HG03354 (cell line): ENCODE measurements around the gene PRPS1.
"Not testable (repeated sequence)": the region's sequence is repeated elsewhere in the genome, so short reads cannot be mapped to it uniquely, and the experiment has no call there.

Experiments used
- ATAC-seq: cut with Tn5 transposase; IDR thresholded peaks from one replicate; pipeline ENCODE4 v1.9.1; 2021; ENCODE audit warnings: mild to moderate bottlenecking; ENCODE audit not compliant: unreplicated experiment, poor library complexity, severe bottlenecking

PRPS1 gene

DNA sequence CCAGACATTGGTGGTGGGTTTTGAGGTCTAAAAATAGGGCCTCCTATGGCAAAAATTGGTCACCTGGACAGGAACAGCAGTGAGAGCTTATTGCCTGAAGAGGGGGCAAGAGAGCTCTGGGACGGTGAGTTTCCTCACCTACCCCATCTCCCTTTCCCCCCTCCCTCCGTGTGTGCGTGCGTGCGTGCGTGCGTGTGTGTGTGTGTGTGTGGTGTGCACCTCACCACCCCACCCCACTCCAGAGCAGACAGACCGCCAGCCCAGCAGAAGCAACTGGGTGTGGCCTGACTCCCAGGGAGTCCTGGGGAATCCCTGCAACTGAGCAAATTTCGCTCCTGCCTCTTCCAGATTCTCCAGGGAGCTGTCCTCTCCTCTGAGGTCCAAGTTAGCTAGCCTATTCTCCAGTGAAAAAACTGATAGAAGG is 44.7 kb downstream of the PRPS1 start:
- peak; percentile 27 for ATAC-seq

DNA sequence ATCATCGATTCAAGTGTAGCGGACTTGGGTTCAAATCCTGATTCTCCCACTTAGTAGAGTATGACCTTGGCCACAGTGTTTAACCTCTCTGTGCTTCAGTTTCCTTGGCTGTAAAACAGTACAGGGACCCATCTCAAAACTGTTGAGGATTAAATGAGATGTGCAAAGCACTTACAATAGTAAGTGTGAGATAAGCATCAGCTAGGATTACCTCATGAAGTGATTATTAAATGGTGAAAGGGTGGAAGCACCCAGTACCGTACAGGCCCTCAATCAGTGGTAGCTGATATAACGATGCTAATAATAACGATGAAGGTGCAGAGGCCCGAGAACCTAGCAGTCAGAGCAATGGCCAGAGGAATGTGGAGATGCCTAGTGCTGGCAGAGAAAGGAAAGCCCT is 45.1 kb downstream of the PRPS1 start:
- peak; percentile 8 for ATAC-seq

DNA sequence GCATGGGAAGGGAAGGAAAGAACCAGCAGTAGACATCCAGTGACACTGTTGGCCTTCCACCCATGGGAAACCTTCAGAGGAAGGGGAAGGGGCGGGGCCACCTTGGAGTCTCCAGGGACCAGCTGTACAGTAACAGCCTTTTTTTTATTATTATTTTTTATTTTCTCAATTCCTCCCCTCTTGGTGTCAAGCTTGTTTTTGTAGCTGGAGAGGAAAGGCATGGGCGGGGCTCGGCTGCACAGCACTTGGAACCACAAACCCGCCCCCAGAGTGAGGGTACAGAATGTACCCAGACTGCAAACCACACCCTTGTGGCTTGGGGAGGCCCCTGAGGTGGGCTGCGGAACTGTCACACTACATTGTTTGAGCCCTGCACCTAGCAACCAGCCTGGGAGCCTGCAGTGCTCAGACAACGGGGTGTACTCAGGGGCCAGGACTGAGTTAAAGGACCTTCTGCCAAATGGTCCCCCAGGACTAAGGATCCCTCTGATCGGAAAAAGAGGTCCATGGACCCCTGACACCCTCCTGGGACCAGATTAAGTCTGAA is 45.7 kb downstream of the PRPS1 start:
- peak; percentile 84 for ATAC-seq

DNA sequence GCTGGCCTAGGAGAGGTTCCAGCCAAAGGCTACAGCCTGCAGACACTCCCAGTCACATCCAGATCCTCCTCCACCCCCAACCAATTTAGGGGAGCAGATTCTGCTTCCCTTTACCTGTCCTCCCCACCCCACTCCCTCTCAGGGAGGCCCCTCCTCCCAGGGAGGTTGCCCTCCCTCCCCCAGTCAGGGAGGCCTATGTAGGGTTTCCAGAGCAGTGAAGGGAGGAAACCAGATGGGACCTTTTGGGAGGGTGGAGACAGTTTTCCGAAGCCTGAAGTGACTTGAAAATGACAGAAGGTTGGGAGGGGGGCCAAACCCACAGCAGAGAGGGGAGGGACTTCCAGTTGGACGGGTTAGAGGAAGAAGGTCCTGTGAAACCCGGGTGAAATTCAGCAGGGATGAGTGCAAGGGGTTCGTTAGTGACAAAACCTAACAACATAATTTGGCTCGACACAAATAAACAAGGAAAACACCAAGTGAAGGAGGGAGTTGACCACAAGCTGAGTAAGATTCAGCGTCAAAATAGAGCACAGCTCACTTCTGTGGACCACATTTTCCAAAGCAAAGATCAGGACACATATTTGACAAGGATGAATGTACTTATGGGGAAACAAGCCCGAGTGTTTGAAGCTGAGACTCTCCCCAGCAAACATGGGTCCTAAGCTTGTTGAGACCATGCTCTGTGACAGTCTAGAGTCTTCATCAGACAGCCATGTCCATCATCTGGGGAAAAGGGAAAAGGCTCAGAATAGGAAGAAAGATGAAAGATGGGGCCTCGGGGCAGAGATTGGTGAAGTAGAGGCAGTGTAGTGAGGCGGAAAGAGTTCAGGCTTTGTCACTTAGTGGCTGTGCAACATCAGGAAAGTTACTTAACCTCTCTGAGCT is 46.4 kb downstream of the PRPS1 start:
- peak; percentile 17 for ATAC-seq

DNA sequence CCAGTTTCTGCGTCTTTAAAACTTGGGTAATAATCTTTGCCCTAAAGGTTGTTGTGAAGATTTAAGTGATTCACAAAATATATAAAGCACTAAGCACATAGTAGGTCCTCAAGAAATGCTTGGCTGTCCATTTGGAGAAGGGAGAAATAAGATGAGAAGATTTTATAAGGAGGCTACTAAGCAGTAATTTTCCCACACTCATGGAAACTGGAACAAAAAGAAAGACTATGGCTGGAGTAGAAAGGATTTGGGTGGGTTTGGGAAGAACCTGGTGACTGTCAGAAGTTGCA is 47.0 kb downstream of the PRPS1 start:
- ATAC-seq: no peak

DNA sequence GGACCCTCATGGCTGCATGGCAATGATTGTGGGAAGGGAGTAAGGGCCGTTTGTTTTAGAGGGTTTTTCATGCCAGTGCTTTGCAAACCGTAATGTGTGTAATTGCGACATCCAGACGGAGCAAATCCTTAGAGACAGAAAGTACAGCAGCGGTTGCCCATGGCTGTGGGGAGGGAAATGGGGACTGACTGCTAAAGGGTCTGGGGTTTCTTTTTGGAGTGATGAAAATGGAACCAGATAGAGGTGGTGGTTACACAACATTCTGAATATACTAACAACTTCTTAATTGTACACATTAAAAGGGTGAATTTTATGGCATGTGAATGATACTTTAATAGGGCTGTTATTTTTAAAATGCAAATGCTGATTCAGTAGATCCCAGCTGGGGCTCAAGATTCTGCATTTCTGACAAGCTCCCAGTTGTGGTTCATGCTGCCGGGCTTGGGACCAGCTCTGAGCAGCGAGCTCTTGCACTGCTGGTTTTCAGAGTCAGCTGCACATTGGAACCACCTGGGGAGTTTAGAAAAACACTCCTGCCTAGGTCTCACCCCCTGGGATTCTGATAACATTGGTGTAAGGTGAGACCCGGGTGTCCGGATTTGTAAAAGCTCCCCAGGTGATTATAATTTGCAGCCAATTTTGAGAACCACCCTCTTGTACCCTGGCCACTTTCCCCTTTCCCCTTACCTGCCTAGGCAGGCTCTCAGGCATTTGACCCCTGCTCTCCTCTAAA is 47.7 kb downstream of the PRPS1 start:
- no peak for ATAC-seq

DNA sequence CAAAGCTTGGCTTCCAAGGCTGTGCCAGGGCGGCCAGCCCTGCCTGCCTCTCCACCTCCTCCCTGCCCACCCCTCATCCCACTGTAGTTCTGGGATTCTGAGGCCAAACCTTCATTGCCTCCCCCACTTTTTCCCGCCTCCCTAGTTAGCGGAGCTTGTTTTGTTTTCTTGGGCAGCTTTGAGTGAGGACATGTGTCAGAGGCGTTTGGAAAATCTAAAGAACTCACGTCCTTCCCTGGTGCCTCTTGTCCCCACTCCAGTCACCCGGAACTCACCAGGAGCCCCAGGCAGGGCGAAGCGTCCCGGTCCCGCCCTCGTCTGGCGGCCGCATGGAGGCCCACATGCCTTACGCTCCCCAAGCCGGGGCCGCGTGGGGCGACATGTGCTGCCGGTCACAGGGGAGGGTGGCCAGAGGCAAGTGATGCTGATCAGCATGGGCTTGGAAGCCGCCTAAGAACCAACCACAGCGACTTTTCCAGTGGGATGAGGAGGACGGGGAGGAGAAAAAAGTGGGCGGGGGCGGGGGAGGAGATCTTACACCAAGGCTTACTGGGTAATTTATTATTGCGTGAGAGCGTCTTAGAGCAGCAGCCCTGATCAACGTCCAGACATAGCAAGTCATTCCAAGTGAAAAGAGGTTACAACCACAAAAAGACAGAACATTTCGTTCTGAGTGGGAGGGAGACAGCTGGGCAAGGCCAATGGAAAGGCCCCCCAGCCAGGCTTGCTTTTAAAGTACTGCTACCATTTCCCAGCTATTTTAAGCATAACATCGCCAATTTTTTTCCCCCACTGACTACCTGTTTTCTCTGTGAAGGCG is 48.5 kb downstream of the PRPS1 start:
- peak; percentile 22 for ATAC-seq

DNA sequence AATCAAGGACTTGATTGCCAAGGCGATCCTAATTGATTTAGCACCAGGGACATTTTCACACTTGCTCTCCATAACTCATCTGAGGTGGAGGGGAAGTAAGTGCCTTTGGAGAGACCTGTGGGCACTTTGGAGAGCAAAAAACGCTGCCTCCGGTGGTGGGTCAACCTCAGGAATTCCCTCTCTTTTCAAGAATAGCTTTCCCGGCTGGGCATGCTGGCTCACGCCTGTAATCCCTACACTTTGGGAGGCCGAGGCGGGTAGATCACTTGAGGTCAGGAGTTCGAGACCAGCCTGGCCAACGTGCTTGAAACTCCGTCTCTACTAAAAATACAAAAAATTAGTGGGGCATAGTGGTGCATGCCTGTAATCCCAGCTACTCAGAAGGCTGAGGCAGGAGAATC is 49.2 kb downstream of the PRPS1 start:
- no peak for ATAC-seq

DNA sequence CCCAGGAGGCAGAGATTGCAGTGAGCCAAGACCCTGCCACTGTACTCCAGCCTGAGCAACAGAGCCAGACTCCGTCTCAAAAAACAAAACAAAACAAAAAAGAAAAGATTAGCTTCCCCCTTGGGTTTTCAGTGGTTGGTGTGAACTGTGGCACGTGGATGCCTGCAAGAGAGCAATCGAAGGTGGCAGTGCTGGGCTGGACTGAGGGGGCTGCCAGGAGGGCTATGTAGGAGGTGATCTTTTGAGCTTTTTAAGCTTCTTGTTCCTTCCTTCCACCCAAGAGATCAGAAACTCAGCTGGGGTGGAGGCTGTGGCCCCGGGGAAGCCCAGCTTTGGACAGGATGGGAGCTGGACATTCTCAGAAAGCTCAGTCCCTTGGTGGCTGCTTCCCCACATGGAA is 49.6 kb downstream of the PRPS1 start:
- no peak for ATAC-seq

DNA sequence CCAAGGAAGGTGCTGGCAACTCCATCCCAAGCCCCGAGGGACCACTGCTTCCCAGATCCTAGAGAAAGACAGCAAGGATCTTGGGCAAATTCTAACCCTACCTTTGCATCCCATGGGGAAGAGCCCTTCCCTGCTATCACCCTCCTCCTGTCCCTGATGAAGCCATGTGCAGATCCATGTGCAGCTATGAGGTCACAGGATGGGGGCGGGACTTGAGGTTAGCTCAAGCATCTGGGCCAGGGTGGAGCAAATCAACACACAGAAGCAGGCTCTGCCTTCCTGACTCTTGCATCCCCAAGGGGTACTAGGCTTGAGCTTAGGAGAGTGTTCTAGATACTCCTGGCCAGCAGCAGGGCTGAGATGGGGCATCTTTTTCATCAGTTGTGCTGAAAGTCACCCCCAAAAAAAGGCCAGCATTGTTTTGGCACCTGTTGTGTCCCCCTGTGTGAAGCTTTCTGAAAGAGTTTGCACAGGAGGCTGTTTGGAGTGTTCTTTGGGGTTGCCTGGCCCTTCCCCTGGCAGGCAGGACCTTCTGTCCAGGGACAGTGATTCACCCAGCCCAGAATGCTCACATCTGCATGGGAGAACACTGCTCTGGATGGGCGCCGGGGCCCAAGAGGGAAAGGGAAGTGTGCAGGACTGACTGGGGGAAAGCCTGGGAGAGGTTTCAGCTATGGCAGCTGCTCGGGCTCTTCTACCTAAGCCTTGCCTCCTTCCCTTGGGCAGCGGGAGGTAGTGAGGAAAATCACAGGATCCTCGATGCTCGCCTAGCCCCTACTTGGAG is 50.8 kb downstream of the PRPS1 start:
- ATAC-seq: peak; percentile 30

DNA sequence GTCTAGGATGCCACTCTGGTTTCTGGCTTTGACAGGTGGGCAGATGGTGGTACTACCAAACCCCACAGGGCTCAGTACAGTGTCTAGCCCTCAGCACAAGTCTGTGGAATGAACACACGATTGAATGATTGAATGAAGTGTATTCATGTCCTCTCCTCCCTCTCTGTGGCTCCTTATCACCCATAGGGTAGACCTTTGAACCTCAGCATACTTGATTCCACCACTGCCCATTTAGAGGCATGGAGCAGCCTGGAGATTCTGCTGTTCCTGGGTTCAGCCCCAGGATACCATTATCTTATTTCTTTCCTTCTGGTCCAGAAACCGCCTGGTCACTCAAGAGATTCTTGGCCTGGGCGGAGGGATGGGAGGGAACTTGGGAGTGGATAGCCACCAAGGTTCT is 53.9 kb downstream of the PRPS1 start:
- ATAC-seq: no peak

DNA sequence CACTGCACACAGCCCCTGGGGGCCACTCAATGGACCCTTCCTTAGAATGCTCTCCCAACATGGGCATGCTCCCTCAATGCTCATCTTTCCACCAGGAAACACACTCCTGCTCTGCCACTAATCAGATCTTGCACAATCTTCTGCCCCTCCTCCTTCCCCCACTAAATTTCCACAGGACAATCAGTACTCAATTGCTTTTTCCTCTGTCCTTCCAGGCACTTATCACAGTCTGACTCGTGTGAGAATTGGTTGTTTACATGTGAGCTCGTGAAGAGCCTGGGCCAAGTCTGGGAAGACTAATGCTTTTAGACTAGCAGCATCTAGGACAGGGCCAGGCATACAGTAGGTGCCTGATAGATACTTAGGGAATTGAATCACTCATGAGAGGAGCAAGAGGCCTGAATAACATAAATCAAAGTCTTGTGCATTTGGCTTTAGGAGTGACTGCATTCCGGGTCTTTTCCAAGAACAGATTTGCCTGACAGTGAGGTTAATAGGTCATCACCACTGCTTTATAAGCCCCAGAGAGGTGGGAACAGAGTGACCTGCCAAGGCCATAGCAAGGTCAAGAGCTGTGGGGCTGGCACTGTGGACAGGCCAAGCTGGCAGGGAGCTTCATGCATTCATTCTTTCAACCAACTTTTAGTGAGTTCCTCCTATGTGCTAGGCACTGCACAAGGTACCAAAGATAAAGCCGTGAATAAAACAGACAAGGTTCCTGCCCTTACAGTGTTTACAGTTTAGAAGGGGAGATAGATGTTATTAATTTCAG is 55.0 kb downstream of the PRPS1 start:
- no peak for ATAC-seq

DNA sequence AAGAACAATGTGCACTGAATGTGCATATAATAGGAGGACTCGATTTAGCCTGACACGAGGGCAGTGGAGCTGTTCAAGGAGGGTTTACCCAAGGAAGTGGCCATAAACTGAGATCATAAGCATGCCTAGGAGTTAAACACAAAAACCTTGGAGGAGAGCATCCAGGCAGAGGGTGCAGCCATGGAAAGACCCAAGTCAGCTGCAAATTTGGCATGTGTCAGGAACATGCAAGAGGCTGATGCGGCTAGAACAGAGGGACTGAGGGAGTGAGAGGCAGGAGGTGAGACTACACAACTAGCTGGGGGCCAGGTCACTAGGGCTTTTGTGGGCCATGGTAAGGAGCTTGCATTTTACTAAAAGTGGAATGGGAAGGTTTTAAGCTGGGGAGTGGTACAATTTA is 55.6 kb downstream of the PRPS1 start:
- ATAC-seq: no peak

DNA sequence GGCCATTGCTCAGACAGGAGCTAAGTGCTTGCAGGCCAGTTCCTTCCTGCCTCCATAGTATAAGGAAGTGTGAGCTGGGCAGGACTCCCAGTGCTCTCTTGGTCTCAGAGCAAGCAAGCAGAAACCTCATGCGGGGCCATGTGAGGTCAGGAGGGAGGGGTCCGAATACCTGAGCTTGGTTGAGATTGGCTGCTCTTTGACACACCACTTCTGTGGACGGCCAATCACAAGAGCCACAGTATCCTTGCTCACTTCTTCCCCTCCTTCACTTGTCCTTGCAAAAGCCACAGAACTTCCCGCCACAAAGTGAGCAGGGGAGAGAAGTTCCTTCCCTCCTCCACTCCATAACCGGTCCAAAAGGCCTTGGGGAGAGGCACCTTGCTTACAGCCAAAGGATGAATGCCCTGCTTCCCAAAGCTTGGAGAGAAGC is 56.7 kb downstream of the PRPS1 start:
- ATAC-seq: peak; percentile 95

DNA sequence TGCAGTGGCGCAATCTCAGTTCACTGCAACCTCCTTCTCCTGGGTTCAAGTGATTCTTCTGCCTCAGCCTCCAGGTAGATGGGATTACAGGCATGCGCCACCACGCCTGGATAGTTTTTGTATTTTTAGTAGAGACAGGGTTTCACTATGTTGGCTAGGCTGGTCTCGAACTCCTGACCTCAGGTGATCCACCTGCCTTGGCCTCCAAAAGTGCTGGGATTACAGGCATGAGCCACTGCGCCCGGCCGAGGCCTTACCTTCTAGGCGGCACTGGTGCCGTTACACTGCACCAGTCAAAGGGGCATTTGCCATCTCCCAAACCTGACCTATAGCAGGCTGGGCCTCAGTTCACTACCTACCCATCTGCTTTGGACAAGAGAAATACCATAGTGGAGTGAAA is 57.3 kb downstream of the PRPS1 start:
- not testable (repeated sequence) for ATAC-seq

DNA sequence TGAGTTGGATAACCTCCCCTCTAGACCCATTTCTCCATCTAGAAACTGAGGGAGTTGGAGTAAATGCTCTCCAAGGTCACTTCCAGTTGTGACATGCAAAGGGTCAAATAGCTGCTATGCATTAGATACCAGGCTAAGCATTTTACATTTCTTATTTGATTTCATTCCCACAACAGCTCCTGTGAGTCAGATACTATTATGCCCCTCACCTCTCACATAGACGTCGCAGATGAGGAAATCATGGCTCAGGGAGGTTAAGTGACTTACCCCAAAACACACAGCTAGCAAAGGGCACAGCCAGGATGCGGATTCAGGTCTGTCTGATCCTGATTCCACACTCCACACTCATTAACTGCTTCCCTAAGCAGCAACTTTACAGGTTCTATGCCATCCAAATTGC is 57.7 kb downstream of the PRPS1 start:
- no peak for ATAC-seq

DNA sequence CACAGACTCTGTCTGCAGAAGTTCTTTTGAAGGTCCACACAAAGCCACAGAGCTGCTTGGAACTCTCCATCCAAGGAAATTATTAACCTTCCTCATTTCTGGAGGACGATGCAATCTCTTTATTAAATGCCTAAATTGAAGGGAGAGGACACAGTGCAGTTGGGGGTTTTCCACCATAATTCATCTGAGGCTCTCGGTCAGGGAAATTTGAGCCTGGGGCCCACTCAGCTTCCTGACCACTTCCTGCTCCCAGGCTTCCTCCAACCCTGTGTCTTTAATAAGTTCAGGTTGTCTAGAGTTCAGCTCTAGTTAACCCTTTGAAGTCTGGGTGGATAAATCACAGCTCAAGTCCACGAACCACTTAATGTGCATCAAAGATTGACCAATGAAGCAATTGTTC is 58.5 kb downstream of the PRPS1 start:
- ATAC-seq: no peak

DNA sequence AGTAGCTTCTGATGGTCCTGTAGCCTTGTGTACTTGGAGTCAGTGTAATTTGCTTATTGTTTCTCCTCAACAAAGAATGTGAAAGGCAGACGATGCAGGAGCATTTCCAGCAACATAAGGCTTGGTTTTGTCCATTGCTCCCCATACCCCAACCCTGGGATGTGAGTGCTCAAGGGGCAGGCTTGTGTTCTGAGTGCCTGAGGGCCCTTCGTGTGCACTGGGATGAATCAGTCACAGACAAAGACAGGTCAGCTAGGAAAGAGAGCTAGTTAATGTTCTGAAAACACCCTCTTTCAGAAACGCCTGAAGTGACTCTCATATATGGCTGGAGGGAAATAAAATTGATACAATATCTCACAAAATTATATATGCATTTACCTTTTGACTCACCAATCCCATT is 59.1 kb downstream of the PRPS1 start:
- no peak for ATAC-seq

DNA sequence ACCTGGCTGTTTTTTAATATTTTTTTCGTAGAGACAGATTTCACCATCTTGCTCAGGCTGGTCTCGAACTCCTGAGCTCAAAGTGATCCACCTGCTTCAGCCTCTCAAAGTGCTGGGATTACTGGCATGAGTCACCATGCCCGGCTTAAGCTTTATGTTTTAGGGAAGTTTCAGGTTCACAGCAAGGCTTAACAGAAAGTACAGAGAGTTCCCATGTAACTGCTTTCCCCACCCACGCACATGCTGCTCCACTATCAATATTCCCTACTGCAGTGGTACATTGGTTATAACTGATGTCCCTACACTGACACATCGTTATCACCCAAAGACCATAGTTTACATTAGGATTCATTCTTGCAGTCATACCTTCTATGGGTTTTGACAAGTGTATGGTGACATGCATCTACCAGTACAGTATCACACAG is 62.7 kb downstream of the PRPS1 start:
- ATAC-seq: no peak
